GM06990 (cell line): ENCODE measurements around the gene CDC42BPB.

Source experiments
- DNase-seq: peaks from one replicate; pipeline ENCODE4 v3.0.0-alpha.2; 2011; ENCODE audit not compliant: insufficient read length; ENCODE audit errors: extremely low read depth
- H3K27me3 ChIP-seq: replicated peaks from 2 replicates; pipeline ENCODE4 v1.6.0; 2011; ENCODE audit warnings: low read length; ENCODE audit not compliant: control insufficient read depth, insufficient read depth
- H3K36me3 ChIP-seq: 2 replicates; pipeline ENCODE4 v1.5.1; 2011; ENCODE audit warnings: low read length; ENCODE audit not compliant: control insufficient read depth, insufficient read depth
- H3K4me3 ChIP-seq: replicated peaks from 2 replicates; pipeline ENCODE4 v1.5.1; 2011; ENCODE audit warnings: low read depth, mild to moderate bottlenecking, control low read depth, low read length
- TF ChIP-seq, protein P1 (sequence below): IDR thresholded peaks from 2 replicates; pipeline ENCODE4 v1.5.1; 2011; ENCODE audit warnings: low read length, control low read depth, mild to moderate bottlenecking, inconsistent platforms; ENCODE audit not compliant: insufficient read depth, poor library complexity, severe bottlenecking

Gene CDC42BPB

DNA sequence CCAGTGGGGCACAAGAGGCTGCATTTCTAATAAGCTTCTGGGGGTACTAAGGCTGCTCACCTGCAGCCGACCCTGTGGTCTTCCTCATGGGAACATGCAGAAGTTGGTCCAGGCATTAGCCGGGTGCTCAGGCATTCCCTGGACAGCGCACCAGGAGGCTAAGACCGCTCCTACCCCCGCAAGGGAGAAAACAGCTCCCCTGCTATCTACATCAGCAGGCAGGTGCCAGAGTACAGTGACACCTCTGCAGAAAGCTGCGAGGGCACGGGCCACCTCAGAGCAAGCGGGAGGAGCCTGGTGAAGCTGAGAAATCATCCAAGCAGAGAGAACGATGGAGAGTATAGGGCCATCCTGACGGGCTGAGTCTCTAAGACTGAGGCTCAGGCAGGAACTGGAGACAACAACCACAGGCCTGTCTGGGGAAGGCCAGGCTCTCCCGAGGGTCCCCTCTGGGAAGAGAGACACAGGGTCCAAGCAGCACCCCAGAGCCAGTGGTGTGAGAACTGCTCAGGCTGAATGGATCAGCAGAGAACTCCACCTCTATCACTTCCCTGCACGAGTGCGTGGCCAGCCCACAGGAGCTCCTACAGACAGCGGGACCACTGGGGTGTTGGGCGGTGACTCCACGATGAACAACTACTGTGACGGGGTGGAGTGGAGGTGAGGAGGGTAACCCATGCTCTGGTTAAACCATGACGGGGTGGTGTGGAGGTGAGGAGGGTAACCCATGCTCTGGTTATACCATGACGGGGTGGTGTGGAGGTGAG, 72.8 kb downstream of the CDC42BPB start:
- Histone ChIP-seq H3K27me3 (no peaks in the 10 kb centered on the region), H3K4me3 (no peak overlapping the region), H3K36me3 (no peaks in the 10 kb centered on the region; the same call in none of the 2 replicates)
- TF ChIP-seq, protein P1, sequence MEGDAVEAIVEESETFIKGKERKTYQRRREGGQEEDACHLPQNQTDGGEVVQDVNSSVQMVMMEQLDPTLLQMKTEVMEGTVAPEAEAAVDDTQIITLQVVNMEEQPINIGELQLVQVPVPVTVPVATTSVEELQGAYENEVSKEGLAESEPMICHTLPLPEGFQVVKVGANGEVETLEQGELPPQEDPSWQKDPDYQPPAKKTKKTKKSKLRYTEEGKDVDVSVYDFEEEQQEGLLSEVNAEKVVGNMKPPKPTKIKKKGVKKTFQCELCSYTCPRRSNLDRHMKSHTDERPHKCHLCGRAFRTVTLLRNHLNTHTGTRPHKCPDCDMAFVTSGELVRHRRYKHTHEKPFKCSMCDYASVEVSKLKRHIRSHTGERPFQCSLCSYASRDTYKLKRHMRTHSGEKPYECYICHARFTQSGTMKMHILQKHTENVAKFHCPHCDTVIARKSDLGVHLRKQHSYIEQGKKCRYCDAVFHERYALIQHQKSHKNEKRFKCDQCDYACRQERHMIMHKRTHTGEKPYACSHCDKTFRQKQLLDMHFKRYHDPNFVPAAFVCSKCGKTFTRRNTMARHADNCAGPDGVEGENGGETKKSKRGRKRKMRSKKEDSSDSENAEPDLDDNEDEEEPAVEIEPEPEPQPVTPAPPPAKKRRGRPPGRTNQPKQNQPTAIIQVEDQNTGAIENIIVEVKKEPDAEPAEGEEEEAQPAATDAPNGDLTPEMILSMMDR: no peak
- DNase-seq: no peak

DNA sequence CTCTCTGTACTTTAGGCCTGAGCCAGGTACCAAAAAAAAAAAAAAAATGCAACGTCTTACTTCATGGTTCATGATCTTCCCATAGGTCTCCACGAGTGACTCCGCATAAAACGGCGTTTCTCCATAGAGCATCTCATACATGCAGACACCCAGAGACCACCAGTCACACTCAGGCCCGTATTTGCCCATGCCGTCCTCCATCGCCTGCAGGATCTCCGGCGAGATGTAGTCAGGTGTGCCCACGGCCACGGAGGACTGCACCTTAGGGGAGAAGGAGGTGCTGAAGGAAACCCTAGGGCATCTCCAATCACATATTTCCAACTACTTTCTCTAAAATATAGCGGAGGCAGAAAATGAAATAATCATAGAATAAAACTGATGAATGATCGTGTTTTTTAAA, 73.9 kb downstream of the CDC42BPB start:
- no peaks in the 10 kb centered on the region; the same call in none of the 2 replicates for H3K36me3 ChIP-seq
- no peak for DNase-seq
- no peak overlapping the region for H3K4me3 ChIP-seq
- TF ChIP-seq, protein P1: no peak
- no peaks in the 10 kb centered on the region for H3K27me3 ChIP-seq

DNA sequence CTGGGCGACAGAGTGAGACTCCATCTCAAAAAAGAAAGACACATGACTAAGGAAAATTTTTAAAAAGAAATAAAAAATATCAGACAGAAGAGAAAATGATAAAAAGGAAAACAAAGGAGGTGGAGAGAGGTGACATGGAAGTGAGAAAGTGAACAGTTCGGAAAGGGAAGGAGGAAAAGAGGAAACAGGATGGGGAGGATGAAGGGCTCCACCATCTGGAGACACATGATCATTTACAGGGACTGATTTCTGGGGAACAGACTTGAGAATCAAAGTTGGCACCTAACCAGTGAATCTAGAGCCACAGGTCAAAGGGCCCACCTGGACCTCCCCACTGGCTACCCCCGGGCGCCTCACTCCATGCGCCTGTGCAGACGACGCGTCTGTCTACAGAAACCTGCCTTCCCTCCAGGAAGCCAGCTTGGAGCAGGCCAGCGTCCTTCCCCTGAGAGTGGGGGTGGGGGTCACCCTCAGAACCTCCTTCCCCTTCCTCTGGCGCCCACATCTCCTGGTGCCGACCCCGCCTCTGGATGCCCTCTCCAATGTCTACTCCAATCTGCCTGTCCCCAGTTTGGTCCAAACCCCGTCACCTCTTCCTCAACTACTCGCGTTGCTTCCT, 74.4 kb downstream of the CDC42BPB start:
- H3K4me3 ChIP-seq: no peak overlapping the region
- TF ChIP-seq, protein P1: no peak
- no peak for DNase-seq
- no peaks in the 10 kb centered on the region; the same call in none of the 2 replicates for H3K36me3 ChIP-seq
- no peaks in the 10 kb centered on the region for H3K27me3 ChIP-seq

DNA sequence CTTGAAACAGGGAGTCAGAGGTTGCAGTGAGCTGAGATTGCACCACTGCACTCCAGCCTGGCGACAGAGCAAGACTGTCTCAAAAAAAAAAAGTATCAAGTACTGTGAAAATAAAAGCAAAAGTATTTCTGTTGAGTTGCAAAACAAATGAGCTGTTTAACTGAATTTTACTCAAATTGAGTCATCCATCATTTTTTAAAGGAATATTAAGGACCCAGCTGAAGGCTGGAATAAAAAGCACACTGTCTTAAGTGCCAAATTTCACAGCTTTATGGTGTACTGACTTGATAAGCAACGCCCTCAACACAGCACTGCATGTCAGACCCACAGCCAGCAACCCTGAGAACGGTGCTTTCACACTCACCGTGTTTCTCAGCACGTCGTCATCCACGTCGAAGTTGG, 76.9 kb downstream of the CDC42BPB start:
- H3K4me3 ChIP-seq: no peak overlapping the region
- H3K36me3 ChIP-seq: peaks cover 2% of the 10 kb centered on the region
- TF ChIP-seq, protein P1: no peak
- no peaks in the 10 kb centered on the region for H3K27me3 ChIP-seq
- DNase-seq: no peak

DNA sequence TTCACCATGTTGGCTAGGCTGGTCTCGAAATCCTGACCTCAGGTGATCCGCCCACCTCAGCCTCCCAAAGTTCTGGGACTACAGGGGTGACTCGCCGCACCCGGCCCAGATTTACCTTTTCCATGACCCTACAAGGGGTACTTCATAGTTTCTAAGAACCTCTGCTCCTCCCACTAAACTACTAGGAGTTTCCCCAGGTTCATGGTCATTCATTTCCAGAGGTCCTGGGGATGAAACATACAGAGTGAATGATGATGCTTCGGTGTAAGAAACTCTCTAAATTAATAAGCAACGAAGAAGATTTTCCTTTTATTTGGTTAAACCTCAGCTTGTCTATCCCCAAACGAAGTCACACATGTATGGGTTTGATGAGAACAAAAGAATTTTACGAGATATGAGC, 77.9 kb downstream of the CDC42BPB start:
- Histone ChIP-seq H3K36me3 (peaks cover 2% of the 10 kb centered on the region; the same call in 1 of the 2 replicates), H3K4me3 (no peak overlapping the region), H3K27me3 (no peaks in the 10 kb centered on the region)
- TF ChIP-seq, protein P1: no peak
- DNase-seq: no peak
